ENCODE data around the gene STARD5. TPM values are rescaled to one million over a fixed set of nuclear protein-coding genes. Genes with fewer than 3 reads are reported as not detected.

Gene STARD5
- total RNA-seq, 4 donors from 2014 or later: 4.9 to 7.1 (median 6.1) TPM

- Histone ChIP-seq H3K9me3 (no peaks in the 10 kb centered on the region), H3K27me3 (no peaks in the 10 kb centered on the region), H3K4me1 (no peaks in the 10 kb centered on the region), H3K36me3 (no peaks in the 10 kb centered on the region), H3K4me3 (no peak overlapping the region), H3K27ac (no peak overlapping the region)
- no peak for TF ChIP-seq EP300 (IDR thresholded peaks at IDR 0.05)
- TF ChIP-seq POLR2A (IDR thresholded peaks at IDR 0.05): no peak
- no peak for TF ChIP-seq CTCF (IDR thresholded peaks at IDR 0.05)
- 56 to 60% methylated on average over 2 of the region's 2 CpGs for WGBS, 2 donors
- no peak for DNase-seq (ENCODE audit: low spot score in 2 of 2)
Observed at GRCh38 chr15:81346611-81347010, 22.7 kb upstream of the STARD5 start.

- H3K27ac ChIP-seq: no peak overlapping the region
- 91 to 92% methylated on average over 4 of the region's 4 CpGs for WGBS, 2 donors
- H3K4me1 ChIP-seq: peaks cover 0 to 9% (median 3%) of the 10 kb centered on the region in 4 donors
- no peak overlapping the region for H3K4me3 ChIP-seq
- TF ChIP-seq CTCF (IDR thresholded peaks at IDR 0.05): no peak
- TF ChIP-seq EP300 (IDR thresholded peaks at IDR 0.05): no peak
- no peak for TF ChIP-seq POLR2A (IDR thresholded peaks at IDR 0.05)
- H3K9me3 ChIP-seq: no peaks in the 10 kb centered on the region
- no peaks in the 10 kb centered on the region for H3K36me3 ChIP-seq
- H3K27me3 ChIP-seq: no peaks in the 10 kb centered on the region
- DNase-seq (ENCODE audit: low spot score in 2 of 2): no peak
Observed at GRCh38 chr15:81343371-81343770, 19.4 kb upstream of the STARD5 start.

- Histone ChIP-seq H3K4me3 (no peak overlapping the region), H3K36me3 (no peaks in the 10 kb centered on the region), H3K9me3 (no peaks in the 10 kb centered on the region), H3K27me3 (no peaks in the 10 kb centered on the region), H3K4me1 (peaks cover 0 to 23% (median 12%) of the 10 kb centered on the region in 4 donors), H3K27ac (no peak overlapping the region)
- no peak for DNase-seq (ENCODE audit: low spot score in 2 of 2)
- 92 to 93% methylated on average over 4 of the region's 4 CpGs for WGBS, 2 donors
- no peak for TF ChIP-seq CTCF (IDR thresholded peaks at IDR 0.05)
- no peak for TF ChIP-seq EP300 (IDR thresholded peaks at IDR 0.05)
- no peak for TF ChIP-seq POLR2A (IDR thresholded peaks at IDR 0.05)
Observed at GRCh38 chr15:81341351-81341750, 17.4 kb upstream of the STARD5 start.

- peaks cover 0 to 23% (median 12%) of the 10 kb centered on the region in 4 donors for H3K4me1 ChIP-seq
- H3K36me3 ChIP-seq: no peaks in the 10 kb centered on the region
- no peak for DNase-seq (ENCODE audit: low spot score in 2 of 2)
- TF ChIP-seq EP300 (IDR thresholded peaks at IDR 0.05) (no peak), CTCF (IDR thresholded peaks at IDR 0.05) (no peak)
- no peak overlapping the region for H3K4me3 ChIP-seq
- 69 to 87% methylated on average over 4 of the region's 4 CpGs for WGBS, 2 donors
- H3K27me3 ChIP-seq: no peaks in the 10 kb centered on the region
- H3K27ac ChIP-seq: no peak overlapping the region
- no peaks in the 10 kb centered on the region for H3K9me3 ChIP-seq
Observed at GRCh38 chr15:81339851-81340250, 15.9 kb upstream of the STARD5 start.

- Histone ChIP-seq H3K4me3 (no peak overlapping the region), H3K9me3 (no peaks in the 10 kb centered on the region), H3K27me3 (no peaks in the 10 kb centered on the region), H3K27ac (no peak overlapping the region), H3K36me3 (no peaks in the 10 kb centered on the region), H3K4me1 (peaks cover 0 to 23% (median 12%) of the 10 kb centered on the region in 4 donors)
- no peak for TF ChIP-seq POLR2A (IDR thresholded peaks at IDR 0.05)
- TF ChIP-seq CTCF (IDR thresholded peaks at IDR 0.05): no peak
- TF ChIP-seq EP300 (IDR thresholded peaks at IDR 0.05): no peak
- DNase-seq (ENCODE audit: low spot score in 2 of 2): no peak
- WGBS, 2 donors: 76 to 86% methylated on average over 5 of the region's 5 CpGs
Observed at GRCh38 chr15:81339321-81339720, 15.4 kb upstream of the STARD5 start.

Measured in tibial nerve (tissue), 4 donors.